H9 (cell line): ENCODE data around the gene PRKCG. TPM values are rescaled to one million over a fixed set of nuclear protein-coding genes. Genes with fewer than 3 reads are reported as not detected.

ENCODE experiments used
- DNase-seq: peaks from one replicate; pipeline ENCODE4 v3.0.0-alpha.2; 2017
- H2AFZ ChIP-seq: one replicate; pipeline ENCODE4 v1.6.1; 2013; ENCODE audit warnings: mild to moderate bottlenecking, low read length, control low read depth, moderate library complexity
- H2AK5ac ChIP-seq: 2 replicates; pipeline ENCODE4 v1.6.1; 2013; ENCODE audit warnings: low read length, control low read depth, mixed read lengths; ENCODE audit not compliant: insufficient read length
- H2BK120ac ChIP-seq: one replicate; pipeline ENCODE4 v1.6.1; 2013; ENCODE audit warnings: low read depth, mild to moderate bottlenecking, low read length, control low read depth, inconsistent platforms; ENCODE audit not compliant: poor library complexity, severe bottlenecking
- H2BK12ac ChIP-seq: 2 replicates; pipeline ENCODE4 v1.6.1; 2013; ENCODE audit warnings: low read length, control low read depth, mixed read lengths, low read depth; ENCODE audit not compliant: insufficient read length
- H2BK15ac ChIP-seq: 2 replicates; pipeline ENCODE4 v1.6.1; 2013; ENCODE audit warnings: low read depth, low read length, control low read depth
- H2BK20ac ChIP-seq: one replicate; pipeline ENCODE4 v1.6.1; 2013; ENCODE audit warnings: low read depth, mild to moderate bottlenecking, low read length, control low read depth, inconsistent platforms; ENCODE audit not compliant: poor library complexity, severe bottlenecking
- H2BK5ac ChIP-seq: 2 replicates; pipeline ENCODE4 v1.6.1; 2013; ENCODE audit warnings: low read length, control low read depth, mixed read lengths; ENCODE audit not compliant: insufficient read length
- H3K14ac ChIP-seq: 2 replicates; pipeline ENCODE4 v1.6.1; 2013; ENCODE audit warnings: low read length, control low read depth; ENCODE audit not compliant: insufficient read depth
- H3K18ac ChIP-seq: 2 replicates; pipeline ENCODE4 v1.6.1; 2013; ENCODE audit warnings: low read depth, mild to moderate bottlenecking, mixed read lengths, low read length, control low read depth; ENCODE audit not compliant: insufficient read length
- H3K23ac ChIP-seq: 2 replicates; pipeline ENCODE4 v1.6.1; 2013; ENCODE audit warnings: low read length, control low read depth, mixed read lengths, low read depth; ENCODE audit not compliant: insufficient read length
- H3K23me2 ChIP-seq: 2 replicates; pipeline ENCODE4 v1.6.1; 2013; ENCODE audit warnings: low read depth, mild to moderate bottlenecking, mixed read lengths, low read length, control low read depth; ENCODE audit not compliant: insufficient read length, poor library complexity, severe bottlenecking
- H3K27ac ChIP-seq: 2 replicates; pipeline ENCODE4 v1.5.1; 2013; ENCODE audit warnings: low read length, control low read depth, mixed read lengths, low read depth; ENCODE audit not compliant: insufficient read length
- H3K27me3 ChIP-seq: 2 replicates; pipeline ENCODE4 v1.6.1; 2013; ENCODE audit warnings: low read length, control low read depth, inconsistent platforms; ENCODE audit not compliant: insufficient read depth
- H3K4ac ChIP-seq: 2 replicates; pipeline ENCODE4 v1.6.1; 2013; ENCODE audit warnings: low read depth, mild to moderate bottlenecking, control low read depth, inconsistent platforms, low read length, moderate library complexity
- H3K4me1 ChIP-seq: 2 replicates; pipeline ENCODE4 v1.6.1; 2013; ENCODE audit warnings: low read length, control low read depth, inconsistent platforms; ENCODE audit not compliant: insufficient read depth
- H3K4me2 ChIP-seq: 2 replicates; pipeline ENCODE4 v1.6.1; 2013; ENCODE audit warnings: low read length, control low read depth, mixed read lengths; ENCODE audit not compliant: insufficient read length, insufficient read depth
- H3K56ac ChIP-seq: 2 replicates; pipeline ENCODE4 v1.6.1; 2013; ENCODE audit warnings: low read depth, mild to moderate bottlenecking, mixed read lengths, low read length, control low read depth; ENCODE audit not compliant: insufficient read length
- H3K79me1 ChIP-seq: 2 replicates; pipeline ENCODE4 v1.6.1; 2013; ENCODE audit warnings: low read depth, mild to moderate bottlenecking, moderate library complexity, low read length, control low read depth, inconsistent platforms; ENCODE audit not compliant: insufficient read depth, poor library complexity, severe bottlenecking
- H3K79me2 ChIP-seq: 2 replicates; pipeline ENCODE4 v1.6.1; 2013; ENCODE audit warnings: low read length, control low read depth, inconsistent platforms; ENCODE audit not compliant: insufficient read depth
- H3K9ac ChIP-seq: 2 replicates; pipeline ENCODE4 v1.6.1; 2013; ENCODE audit warnings: low read length, control low read depth, mixed read lengths; ENCODE audit not compliant: insufficient read length; ENCODE audit errors: extremely low read depth
- H3K9me3 ChIP-seq: one replicate; pipeline ENCODE4 v1.6.1; 2013; ENCODE audit warnings: low read depth, low read length, inconsistent platforms; ENCODE audit not compliant: control insufficient read depth
- H3T11ph ChIP-seq: one replicate; pipeline ENCODE4 v1.6.1; 2013; ENCODE audit warnings: mild to moderate bottlenecking, low read length, control low read depth, inconsistent platforms
- H4K20me1 ChIP-seq: one replicate; pipeline ENCODE4 v1.6.1; 2013; ENCODE audit not compliant: control insufficient read depth, insufficient read length, insufficient read depth
- H4K5ac ChIP-seq: 2 replicates; pipeline ENCODE4 v1.6.1; 2013; ENCODE audit warnings: low read depth, mild to moderate bottlenecking, mixed read lengths, low read length, control low read depth; ENCODE audit not compliant: insufficient read length
- H4K8ac ChIP-seq: replicated peaks from 2 replicates; pipeline ENCODE4 v1.6.1; 2013; ENCODE audit warnings: low read length, control low read depth, mixed read lengths, low read depth; ENCODE audit not compliant: insufficient read length
- H4K91ac ChIP-seq: 2 replicates; pipeline ENCODE4 v1.6.1; 2013; ENCODE audit warnings: low read depth, mild to moderate bottlenecking, moderate library complexity, mixed read lengths, low read length, control low read depth; ENCODE audit not compliant: insufficient read length
- H3K27ac Mint-ChIP-seq, 3 experiments: 2 replicates in 2 of 3; 3 replicates in 1 of 3; pipeline ENCODE4 v1.8.0; 2020 to 2021; ENCODE audit warnings: mixed read lengths in 3 of 3, mild to moderate bottlenecking in 1 of 3, moderate library complexity in 1 of 3
- H3K27me3 Mint-ChIP-seq: 2 replicates; pipeline ENCODE4 v1.8.0; 2021; ENCODE audit warnings: low read depth, mild to moderate bottlenecking, moderate library complexity, mixed read lengths
- H3K36me3 Mint-ChIP-seq, 3 experiments: 2 replicates in 2 of 3; 3 replicates in 1 of 3; pipeline ENCODE4 v1.8.0; 2020 to 2021; ENCODE audit warnings: low read depth in 3 of 3, mixed read lengths in 3 of 3; ENCODE audit not compliant: insufficient read depth in 1 of 3
- H3K4me1 Mint-ChIP-seq, 2 experiments: 2 replicates each; pipeline ENCODE4 v1.8.0; 2020; ENCODE audit warnings: mixed read lengths in 2 of 2
- H3K4me3 Mint-ChIP-seq, 2 experiments: 2 replicates in 1 of 2; 3 replicates in 1 of 2; pipeline ENCODE4 v1.8.0; 2020 to 2021; ENCODE audit warnings: mild to moderate bottlenecking in 2 of 2, mixed read lengths in 2 of 2, moderate library complexity in 1 of 2
- H3K9me3 Mint-ChIP-seq, 2 experiments: 2 replicates in 1 of 2; 3 replicates in 1 of 2; pipeline ENCODE4 v1.8.0; 2020; ENCODE audit warnings: mild to moderate bottlenecking in 2 of 2, mixed read lengths in 2 of 2, moderate library complexity in 1 of 2
- WGBS: extraction: QIAGEN DNeasy Blood & Tissue Kit; methylation state at CpG from one replicate; pipeline ENCODE4 v1.1.7; 2013; ENCODE audit warnings: missing lambda C conversion rate, low lambda C conversion rate, mixed read lengths; ENCODE audit not compliant: insufficient read length; ENCODE audit errors: extremely low coverage; 5-methylcytosine and 5-hydroxymethylcytosine counted together
- total RNA-seq: library from RNA; stranded (reverse); gene quantifications from 2 replicates; pipeline ENCODE4 v1.2.1, GENCODE V29; 2021
- TF ChIP-seq, protein P1 (sequence below): fragments of 200-600 bp; sonication (generic); conservative IDR thresholded peaks from 3 replicates; pipeline ENCODE4 v1.8.0; 2021; ENCODE audit warnings: antibody characterized with exemption, mild to moderate bottlenecking

Gene PRKCG
- total RNA-seq, 1 experiment from 2014 or later: 8.8 TPM

DNA sequence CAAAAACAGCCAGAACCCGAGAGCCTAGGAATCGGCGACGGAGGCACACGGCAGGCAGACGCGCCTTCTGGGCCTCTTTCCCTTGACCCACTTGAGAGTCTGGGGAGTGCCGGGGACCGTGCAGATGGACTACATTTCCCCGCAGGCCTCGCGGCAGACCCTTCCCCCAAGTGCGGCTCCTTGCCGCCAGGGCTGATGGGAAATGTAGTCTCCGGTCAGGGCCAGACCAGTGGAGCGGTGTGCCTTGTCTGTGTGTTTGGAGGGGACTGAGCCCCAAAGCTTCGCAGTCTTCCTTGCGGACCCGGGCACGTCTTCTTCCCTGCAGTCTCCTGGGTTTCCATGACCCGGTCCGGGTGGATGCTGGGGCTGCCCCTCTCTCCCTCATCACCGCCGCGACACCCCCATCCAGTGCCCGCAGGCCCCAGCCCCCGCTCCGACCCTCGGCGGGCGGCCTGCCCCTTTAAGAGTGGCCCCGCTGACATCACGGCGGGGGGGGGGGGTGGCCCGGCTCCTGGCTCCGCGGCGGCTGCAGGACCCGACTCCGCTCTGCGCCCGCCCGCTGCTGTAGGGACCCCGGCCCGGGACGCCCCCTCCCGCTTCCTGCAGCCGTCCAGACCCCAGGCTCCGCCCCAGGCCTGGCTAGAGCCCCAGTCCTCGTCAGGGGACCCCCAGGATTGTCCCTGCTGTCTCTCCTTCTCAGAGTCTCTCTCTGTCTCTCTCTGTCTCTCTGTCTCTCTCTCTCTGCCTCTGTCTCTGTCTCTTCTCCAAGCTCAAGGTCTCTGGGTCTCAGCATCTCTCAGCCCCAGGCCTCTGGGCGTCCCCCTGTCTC is 26.3 kb downstream of the PRKCG start:
- Histone ChIP-seq H4K20me1 (no peaks in the 10 kb centered on the region), H3K4me2 (peak overlapping the region; percentile 95), H3K27ac (no peak overlapping the region), H2AFZ (no peak overlapping the region), H2BK15ac (no peak overlapping the region), H3K79me1 (no peaks in the 10 kb centered on the region), H2BK12ac (no peak overlapping the region), H2BK120ac (no peak overlapping the region), H3K9me3 (no peaks in the 10 kb centered on the region), H3K18ac (peak overlapping the region; percentile 35), H3K9ac (no peak overlapping the region), H3K23ac (no peak overlapping the region), H3K79me2 (no peaks in the 10 kb centered on the region), H2AK5ac (no peak overlapping the region), H3K4ac (no peak overlapping the region), H2BK20ac (no peak overlapping the region), H3K4me1 (peaks cover 4% of the 10 kb centered on the region; the same call in 1 of the 2 replicates), H4K91ac (no peak overlapping the region), H3K56ac (no peak overlapping the region), H3T11ph (no peak overlapping the region), H3K14ac (no peak overlapping the region; the same call in 1 of the 2 replicates), H2BK5ac (no peak overlapping the region), H3K27me3 (peaks cover 3% of the 10 kb centered on the region; the same call in 1 of the 2 replicates), H4K8ac (no peak overlapping the region), H4K5ac (no peak overlapping the region), H3K23me2 (peaks cover 28% of the 10 kb centered on the region)
- H3K9me3 Mint-ChIP-seq: no peaks in the 10 kb centered on the region
- TF ChIP-seq, protein P1, sequence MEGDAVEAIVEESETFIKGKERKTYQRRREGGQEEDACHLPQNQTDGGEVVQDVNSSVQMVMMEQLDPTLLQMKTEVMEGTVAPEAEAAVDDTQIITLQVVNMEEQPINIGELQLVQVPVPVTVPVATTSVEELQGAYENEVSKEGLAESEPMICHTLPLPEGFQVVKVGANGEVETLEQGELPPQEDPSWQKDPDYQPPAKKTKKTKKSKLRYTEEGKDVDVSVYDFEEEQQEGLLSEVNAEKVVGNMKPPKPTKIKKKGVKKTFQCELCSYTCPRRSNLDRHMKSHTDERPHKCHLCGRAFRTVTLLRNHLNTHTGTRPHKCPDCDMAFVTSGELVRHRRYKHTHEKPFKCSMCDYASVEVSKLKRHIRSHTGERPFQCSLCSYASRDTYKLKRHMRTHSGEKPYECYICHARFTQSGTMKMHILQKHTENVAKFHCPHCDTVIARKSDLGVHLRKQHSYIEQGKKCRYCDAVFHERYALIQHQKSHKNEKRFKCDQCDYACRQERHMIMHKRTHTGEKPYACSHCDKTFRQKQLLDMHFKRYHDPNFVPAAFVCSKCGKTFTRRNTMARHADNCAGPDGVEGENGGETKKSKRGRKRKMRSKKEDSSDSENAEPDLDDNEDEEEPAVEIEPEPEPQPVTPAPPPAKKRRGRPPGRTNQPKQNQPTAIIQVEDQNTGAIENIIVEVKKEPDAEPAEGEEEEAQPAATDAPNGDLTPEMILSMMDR: no peak
- H3K4me3 Mint-ChIP-seq: peak overlapping the region; percentile 71 to 89
- DNase-seq: peak; percentile 93
- no CpG with 5 or more reads among the region's 51 CpGs for WGBS
- H3K36me3 Mint-ChIP-seq: peaks cover 0 to 5% (median 0%) of the 10 kb centered on the region in 3 experiments; a peak in 3 of 7 replicates
- H3K27me3 Mint-ChIP-seq: peaks cover 86% of the 10 kb centered on the region
- peaks cover 34 to 53% of the 10 kb centered on the region in 2 experiments for H3K4me1 Mint-ChIP-seq
- peak overlapping the region; percentile 12 to 90 (median 82); a peak in 6 of 7 replicates for H3K27ac Mint-ChIP-seq
